Stimulated activated CD8-positive, alpha-beta memory T cell treated with anti-CD3 and anti-CD28 coated beads, Interleukin-15, amount 100 ng/mL, for 4 hours (primary cell): Measurements from ENCODE around the gene TMEM72.

Source experiments
- DNase-seq, 2 donors: peaks; one replicate each; pipeline ENCODE4 v3.0.0-alpha.2; 2020; ENCODE audit warnings: low read depth in 2 of 2

Gene TMEM72

DNA sequence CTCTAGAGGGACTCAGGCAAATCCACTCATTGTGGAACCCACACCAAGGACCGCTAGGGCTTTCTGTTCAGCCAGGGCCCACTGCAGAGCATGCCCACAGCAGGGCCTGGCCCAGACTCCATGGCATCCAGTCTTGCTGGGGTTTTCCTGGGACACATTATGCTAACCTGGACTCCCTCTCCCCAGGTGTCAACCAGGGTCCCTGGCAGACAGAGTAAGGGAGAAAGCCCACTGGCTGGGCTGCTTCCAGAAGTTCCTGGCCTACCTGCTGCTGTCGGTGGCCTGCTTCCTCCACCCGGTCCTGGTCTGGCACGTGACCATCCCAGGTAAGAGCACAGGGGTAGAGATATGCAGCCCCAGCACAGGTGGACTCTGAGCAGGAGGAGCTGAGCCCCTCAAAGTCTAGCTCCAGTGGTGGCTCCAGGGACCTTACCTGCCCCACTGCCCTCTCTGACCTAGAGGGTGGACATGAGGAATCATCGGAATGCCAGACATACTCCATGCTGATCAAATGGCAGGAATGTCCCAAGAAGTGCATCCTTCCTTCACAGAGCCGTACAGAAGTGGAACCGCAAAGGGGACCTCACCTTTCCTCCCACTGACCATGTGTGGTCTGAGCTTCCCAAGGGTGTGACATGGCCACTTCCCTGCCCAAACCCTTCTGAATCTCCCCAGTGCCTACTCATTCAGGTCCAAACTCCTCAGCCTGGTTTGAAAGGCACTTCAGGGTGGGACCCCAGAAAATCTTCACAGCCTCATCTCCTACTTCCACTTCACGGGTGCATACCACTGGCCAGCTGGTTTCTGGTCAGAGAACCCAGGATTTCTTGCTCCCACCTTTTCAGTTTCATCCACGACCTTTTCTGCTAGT, 22.5 kb downstream of the TMEM72 start:
- no peak for DNase-seq

DNA sequence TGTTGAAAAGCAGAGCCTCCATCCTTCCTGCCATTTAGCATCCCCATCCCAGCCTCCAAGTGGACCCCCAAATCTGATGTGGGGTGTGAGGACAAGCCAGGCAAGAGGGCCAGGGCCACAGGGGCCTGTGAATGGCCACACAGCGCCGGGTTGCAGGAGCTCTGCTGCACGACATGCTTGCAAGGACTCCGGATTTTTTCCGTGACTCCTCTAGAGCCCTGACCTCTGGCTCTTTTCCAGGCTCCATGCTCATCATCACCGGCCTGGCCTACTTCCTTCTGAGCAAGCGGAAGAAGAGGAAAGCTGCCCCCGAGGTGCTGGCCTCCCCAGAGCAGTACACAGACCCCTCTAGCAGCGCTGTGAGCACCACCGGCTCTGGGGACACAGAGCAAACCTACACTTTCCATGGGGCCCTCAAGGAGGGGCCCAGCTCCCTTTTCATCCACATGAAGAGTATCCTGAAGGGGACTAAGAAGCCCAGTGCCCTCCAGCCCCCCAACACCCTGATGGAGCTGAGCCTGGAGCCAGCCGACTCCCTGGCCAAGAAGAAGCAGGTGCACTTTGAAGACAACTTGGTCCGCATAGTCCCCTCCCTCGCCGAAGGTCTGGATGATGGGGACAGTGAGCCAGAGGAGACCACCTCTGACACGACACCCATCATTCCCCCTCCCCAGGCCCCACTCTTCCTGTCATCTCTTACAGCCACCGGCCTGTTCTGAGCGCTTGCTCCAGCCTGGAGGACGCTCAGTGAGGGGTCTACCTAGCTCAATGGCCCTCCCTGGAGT, 23.5 kb downstream of the TMEM72 start:
- DNase-seq = no peak

DNA sequence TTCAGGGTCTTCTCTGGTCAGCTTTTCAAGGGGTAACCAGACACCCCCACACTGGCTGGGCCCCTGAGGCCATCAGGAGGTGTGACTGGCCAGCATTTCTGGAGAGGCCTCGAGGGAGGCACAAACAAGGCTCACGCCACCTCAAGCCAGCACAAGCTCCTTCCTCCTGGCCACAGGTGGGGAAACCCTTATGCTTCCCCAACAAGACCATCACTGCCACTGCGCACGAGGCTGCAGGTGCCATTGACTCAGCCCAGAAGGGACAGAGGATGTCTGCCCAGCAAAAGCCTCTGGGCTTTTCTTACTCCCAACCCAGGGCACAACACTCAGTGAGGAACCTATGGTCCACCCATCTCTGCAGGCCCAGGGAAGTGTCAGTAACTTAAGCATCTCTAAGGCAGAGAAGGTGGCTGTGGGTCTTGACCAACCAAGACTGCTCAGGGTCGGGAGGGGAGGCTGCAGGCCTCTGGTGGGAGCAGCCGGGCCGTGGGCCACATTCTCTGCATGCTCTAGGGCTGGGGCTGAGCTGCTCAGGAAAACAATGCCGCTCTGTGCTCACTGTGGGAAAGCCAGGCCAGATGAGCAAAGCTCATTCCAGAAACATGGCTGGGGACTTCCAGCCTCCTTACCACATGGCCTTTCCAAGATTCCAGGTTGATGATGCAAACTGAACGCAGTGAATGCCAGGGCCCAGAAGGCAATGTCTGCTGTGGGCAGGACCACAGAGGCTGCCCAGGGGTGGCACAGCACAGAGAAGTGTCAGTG, 24.2 kb downstream of the TMEM72 start:
- no peak for DNase-seq

DNA sequence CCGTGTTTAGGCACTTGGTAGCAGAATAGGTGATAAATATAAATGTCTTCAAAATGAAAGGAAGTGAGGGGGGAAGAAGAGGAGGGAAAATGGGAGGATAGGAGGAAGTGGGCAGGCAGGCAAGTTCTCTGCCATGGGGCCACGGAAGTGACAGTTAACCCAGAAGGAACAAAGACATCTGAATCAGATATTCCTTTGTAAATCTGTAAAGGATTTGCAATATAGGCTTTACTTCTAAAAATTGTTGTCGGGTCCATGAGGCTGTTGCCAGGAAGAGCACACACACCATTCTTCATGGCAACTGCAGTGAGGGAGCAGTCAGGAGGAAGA, 24.8 kb downstream of the TMEM72 start:
- no peak for DNase-seq

DNA sequence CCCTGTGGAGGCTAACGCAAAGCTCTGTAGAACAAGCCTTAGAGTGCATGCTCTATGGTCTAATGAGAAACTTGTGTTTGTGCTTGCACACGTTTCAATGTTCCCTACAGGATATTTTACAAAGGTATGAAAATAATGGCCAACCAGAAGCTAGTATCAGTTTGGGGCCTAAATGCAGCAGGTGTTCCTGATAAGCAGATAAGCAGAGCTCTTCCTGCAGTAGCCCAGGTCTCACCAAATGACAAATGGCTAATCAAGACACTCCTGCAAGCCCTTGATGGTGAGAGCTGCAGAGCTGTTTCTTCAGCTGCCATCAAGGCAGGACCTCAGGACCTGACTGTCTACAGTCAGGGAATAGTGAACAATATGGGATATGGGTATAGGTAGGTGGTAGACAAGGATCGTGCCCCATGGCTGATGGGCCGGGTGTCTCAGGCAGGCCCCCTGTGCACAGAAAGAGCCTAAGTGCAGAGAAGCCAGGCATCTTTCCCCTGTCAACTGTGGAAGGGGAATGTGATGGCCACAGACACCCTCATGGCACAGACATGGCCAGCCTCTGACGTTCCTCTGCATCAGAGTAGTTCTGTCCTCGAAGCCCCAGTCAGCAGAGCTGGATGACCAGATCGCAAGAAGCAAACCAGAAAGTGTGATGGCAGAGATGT, 25.3 kb downstream of the TMEM72 start:
- no peak for DNase-seq

DNA sequence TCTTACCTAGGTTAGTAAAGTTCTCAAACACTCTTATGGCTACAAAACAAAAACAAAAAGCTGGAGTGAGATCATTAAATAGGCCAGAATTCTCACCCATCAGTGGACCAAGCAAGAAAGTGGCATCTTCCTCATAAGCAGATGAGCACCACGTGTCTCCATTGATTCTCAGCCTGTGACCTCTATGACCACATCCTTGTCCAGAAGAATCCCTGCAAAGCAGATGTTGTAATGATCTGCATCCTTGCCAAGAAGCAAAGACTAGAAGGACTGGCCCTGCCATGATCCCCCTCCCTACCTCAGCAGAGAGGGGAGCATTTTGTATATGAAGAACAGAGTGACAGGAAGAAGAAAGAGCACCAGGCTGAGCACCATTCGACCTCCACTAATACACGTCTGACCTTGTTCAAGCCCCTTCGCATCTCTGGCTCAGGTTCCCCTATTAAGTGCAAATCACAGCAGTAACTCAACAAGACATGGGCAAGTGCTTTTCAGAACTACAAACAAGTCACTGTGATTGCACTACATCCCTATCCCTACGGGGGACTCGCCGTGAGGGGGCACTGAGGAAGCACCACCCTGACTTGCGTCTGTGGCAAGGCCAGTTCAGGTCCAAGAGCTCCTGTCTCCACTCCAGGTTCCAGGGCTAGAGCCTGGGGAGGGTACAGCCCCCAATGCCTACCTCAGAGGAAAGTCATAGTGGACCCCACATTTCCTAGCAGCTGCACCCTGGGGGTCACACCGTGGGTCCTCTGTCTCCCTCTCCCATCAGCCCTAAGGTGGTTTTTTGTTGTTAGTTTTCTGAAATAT, 26.3 kb downstream of the TMEM72 start:
- DNase-seq = no peak

DNA sequence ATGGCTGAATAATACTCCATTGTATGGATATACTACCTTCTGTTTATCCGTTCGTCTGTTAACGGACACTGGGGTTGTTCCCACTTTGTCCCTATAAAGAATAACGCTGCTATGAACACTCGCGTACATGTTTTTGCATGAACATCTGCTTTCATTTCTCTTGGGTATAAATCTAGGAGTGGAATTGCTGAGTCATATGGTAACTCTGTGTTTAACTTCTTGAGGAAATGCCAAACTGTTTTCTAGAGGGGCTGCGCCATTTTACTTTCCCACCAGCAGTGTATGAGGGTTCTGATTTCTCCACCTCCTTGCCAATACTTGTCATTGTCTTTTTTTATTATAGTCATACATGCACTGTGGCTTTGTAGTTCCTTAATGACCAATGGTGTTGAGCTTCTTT, 27.8 kb downstream of the TMEM72 start:
- no peak for DNase-seq

DNA sequence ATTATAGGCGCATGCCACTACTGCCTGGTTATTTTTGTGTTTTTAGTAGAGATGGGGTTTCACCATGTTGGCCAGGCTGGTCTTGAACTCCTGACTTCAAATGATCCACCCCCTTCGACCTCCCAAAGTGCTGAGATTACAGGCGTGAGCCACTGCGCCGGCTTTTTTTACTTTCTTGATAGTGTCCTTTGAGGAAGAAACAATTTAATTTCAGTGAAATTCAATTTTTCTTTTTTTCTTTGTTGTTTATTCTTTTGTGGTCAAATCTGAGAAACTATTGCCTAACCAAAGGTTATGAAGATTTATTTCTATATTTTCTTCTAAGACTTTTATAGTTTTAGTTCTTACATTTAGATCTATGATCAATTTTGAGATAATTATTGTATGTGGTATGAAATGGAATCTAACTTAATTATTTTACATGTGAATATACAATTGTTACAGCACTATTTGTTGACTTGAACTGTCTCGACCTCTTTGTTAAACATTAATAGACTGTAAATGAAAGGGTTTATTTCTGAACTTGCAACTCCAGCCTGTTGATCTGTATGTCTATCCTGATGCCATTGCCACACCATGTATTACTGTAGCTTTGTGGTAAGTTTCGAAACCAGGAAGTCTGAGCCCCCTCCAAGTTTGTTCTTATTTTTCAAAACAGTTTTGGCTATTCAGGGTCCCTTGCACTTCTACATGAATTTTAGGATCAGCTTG, 28.7 kb downstream of the TMEM72 start:
- DNase-seq = no peak

DNA sequence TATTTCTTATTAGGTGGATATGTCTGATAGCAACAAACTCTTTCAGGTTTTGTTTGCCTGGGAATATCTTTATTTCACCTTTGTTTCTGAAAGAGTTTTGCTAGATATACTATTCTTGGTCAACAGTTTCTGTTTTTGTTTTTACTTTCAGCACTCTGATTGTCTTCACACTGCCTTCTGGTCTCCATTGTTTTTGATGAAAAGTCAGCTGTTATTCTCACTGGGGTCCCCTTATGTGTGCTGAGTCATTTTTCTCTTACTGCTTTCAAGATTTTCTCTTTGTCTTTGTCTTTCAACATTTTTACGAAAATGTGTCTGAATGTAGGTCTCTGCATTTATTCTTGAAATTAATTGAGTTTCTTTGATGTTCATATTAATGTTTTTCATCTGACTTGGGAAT, 33.2 kb downstream of the TMEM72 start:
- no peak for DNase-seq

DNA sequence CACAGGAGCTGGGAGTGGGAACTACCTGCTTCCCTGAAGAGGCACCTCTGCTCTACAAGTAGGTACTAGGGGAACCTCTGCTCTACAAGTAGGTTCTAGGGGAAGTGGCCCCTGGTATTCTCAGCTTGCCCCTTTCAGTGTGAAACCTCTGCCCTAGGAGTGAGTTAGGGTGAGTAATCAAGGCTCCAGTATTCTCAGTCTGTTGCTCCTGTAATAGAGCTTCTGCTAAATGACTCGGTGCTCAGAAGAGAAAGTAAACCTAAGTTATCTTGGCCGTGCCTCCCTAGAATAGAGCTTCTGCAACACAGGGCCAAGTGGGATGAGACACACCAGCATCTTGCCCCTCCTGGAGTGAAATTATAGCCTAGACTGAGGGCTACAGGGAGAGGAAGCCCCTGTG, 35.1 kb downstream of the TMEM72 start:
- no peak for DNase-seq

DNA sequence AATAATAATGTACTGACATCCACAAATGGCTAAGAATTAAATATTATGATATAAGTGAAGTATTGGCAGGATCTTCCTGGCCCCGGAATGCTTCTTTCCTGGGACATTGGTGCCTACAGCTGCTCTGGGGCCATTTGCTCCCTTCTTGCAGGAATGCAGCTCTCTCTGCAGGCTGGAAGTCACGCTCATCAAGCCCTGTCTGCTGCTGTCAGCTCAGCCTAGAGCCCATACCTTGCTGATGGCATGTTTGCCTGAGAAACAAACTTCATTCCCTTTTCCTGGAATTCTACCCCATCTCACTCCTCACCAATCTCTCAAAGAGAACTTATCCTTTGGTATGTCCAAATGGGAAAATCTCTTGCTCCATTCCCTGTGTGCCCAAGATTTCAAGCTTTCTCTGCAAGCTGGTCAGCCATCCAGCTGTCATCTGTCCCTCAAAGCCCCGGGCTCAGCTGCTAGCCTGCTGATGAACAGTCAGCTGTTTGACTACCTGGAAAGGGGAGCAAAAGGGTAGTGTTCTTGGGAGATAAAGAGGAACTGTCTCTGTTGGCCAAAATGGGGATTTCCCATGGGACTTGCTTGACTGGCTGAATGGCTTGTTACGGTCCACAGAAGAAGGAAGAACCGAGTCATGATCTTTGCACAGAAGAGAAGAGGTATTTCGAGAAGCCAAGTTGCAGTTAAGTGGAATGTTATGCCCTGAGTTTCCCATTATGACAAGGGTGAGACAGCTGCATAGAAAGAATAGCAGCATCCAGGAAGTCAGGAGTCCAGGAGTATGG, 36.4 kb downstream of the TMEM72 start:
- DNase-seq = no peak

DNA sequence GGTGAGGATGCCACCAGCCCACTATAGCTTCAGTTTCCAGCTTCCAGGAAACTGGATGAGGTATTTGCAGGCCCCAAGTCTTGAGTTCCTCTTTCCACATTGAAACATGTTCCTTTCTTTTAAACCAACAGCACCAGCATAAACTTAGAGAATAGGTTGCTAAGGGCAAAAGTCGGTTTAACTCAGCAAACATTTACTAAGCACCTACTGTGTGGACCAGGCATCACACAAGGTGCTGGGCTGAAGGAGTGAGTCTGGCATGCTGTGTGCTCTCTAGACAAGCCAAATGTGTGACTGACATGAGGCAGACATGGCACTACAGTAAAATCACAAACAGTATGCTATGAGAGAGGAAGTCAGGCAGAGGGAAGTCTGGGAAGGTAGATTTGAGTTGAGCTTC, 37.5 kb downstream of the TMEM72 start:
- DNase-seq = no peak

DNA sequence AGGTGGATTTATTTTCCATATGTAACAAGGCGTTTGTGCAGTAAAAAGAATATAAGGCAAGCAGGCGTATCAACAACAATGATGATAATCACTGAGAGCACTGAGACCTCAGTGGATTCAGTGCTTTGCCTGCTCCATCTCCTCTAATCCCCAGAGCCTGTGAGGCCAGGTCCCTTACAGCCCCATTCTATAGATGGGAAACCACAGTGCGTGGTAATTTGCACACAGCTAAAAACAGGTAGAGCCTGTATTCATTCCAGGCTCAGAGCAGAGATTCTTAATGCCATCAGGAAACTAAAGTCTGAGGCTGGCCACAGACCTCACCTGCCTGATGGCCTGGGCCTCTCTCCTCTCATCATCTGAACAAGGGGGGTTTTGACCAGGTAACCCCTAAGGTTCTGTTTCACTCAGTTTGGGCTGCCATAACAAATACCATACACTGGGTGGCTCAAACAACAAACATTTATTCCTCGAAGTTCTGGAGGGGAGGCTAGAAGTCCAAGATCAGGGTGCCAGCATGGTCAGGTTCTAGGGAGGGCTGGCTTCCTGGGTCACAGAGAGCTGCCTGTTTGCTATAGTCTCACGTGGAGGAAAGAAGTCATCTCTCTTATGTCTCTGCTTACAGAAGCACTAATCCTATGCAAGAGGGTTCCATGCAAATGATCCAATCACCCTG, 38.1 kb downstream of the TMEM72 start:
- DNase-seq = no peak

DNA sequence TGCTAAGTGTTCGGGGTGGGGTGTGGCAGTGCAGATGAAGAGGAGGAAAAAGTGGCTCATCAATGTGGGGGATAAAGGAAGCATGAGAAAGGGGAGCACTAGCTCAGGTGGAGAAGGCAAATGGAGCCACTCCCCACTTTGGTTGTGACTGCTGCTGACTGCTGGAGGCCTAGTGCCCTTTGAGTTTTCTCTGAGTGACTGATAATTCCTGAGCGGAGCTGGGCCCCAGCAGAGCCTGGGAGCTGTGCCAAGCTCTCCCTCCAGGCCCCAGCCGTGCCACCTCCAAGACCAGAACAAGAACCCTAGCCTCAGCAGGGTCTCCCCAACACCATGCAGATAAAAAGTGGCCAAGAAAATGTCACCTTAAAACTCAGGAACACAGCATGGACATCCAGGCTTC, 38.8 kb downstream of the TMEM72 start:
- no peak for DNase-seq

DNA sequence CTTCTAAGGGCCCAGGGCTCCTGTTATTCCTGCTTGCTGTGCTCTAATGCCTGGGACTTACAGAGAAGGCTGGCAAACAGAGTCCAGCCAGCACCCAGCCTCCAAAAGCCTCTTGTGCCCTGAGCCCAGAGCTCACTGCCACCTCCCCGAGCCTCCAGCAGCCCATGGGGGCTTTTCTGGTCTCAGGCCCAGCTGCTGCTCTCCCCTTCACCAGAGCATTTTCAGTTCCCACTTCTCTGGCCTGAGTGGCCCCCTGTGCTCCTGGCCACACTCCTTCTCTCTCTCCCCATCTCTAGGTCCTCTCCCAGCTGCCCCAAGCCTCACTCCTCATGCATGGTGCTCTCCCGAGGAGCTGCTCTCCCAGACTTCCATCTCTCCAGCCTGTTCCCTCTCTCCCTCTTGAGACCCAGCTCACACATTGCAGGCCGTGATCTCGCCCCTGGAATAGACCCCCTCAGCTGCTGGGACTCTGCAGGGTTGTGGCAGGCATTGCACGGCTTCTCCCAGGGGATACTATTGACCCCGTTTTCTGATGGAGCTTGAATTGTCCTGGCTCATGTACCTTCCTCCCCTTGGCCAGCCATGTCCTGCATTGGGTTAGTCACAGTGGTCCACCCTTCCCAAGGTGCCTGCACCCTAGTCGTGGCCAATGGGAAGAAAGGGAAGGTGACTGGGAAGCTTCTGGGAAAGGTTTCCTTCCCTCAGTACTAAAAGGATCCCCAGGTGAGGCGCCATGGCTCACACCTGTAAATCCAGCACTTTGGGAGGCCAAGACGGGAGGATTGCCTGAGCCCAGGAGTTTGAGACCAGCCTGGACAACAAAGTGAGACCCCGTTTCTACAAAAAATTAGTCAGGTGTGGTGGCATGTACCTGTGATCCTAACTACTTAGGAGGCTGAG, 39.4 kb downstream of the TMEM72 start:
- DNase-seq = no peak

DNA sequence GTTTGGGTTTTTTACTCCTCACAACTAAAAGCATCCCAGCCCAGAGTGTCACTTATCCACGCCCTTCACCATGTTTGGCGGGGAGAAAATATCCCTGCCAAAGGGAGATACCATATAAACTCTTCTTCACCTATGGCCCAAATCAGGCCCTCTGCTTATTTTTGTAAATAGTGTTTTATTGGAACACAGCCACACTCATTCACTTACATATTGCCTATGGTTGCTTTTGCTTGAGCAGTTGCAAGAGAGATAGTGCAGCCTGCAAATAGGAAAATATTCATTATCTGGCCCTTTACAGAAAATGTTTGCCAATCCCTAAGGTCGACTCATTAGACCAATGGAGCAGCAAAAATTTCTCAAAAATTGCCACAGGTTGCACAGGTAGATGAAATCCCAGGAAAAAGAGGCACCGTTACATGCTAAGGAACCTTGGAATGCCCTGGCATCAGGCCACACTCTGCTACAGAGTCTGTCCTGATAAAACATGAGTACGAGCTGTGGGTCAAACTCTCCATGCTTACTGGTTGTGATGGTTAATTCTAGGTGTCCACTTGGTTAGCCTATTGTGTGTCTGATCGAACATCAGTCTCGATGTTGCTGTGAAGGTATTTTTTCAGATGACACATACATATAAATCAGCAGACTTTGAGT, 40.6 kb downstream of the TMEM72 start:
- no peak for DNase-seq

DNA sequence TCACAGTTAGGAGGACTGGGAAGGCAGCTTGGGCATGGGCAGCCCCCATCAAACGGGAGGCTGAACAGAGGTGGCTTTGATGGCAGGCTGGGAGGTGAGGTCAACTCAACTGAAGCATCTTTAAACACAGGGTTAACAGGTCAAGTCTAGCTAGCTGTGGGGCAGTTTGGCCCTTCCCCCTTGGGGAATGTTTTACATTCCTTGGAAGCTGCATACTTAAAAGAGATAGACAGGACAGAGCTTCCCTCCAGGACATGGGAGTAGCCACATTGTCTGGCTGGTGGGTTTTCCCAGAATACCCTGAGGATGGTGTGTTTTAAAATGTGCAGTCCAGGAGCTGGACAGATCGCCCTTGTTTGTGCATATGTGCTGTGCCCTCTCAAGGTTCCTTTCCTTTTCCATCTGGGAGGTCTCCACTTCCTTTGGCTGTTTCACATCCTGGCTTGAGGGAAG, 41.7 kb downstream of the TMEM72 start:
- no peak for DNase-seq
